HEK293 (cell line): ENCODE measurements around the gene XPR1.

Experiments
- CTCF ChIP-seq: fragments of 450-650 bp; formaldehyde crosslinking; IDR thresholded peaks from 2 replicates; pipeline ENCODE4 v1.5.1; 2016; ENCODE audit warnings: missing biosample characterization, missing genetic modification characterization
- PATZ1 ChIP-seq: fragments of 450-650 bp; formaldehyde crosslinking; IDR thresholded peaks from 2 replicates; pipeline ENCODE4 v1.5.1; 2016; ENCODE audit warnings: missing biosample characterization, missing genetic modification characterization
- TF ChIP-seq, protein P1 (sequence below): fragments of 450-650 bp; formaldehyde crosslinking; IDR thresholded peaks from 2 replicates; pipeline ENCODE4 v1.5.1; 2016; ENCODE audit warnings: missing biosample characterization, missing genetic modification characterization, low read depth

- no peak for TF ChIP-seq CTCF (tag by site-specific recombination)
- TF ChIP-seq, protein P1, sequence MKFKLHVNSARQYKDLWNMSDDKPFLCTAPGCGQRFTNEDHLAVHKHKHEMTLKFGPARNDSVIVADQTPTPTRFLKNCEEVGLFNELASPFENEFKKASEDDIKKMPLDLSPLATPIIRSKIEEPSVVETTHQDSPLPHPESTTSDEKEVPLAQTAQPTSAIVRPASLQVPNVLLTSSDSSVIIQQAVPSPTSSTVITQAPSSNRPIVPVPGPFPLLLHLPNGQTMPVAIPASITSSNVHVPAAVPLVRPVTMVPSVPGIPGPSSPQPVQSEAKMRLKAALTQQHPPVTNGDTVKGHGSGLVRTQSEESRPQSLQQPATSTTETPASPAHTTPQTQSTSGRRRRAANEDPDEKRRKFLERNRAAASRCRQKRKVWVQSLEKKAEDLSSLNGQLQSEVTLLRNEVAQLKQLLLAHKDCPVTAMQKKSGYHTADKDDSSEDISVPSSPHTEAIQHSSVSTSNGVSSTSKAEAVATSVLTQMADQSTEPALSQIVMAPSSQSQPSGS (tag by site-specific recombination): no peak
- TF ChIP-seq PATZ1: no peak
These were observed 298.9 kb downstream of the XPR1 start for GRCh38 chr1:180930687-180931086.
